Fibroblast of villous mesenchyme (primary cell): ENCODE measurements around the gene KLF17. TPM values are rescaled to one million over a fixed set of nuclear protein-coding genes. Genes with fewer than 3 reads are reported as not detected.
"Not testable (repeated sequence)": the region's sequence is repeated elsewhere in the genome, so short reads cannot be mapped to it uniquely, and the experiment has no call there.

Source experiments
- DNase-seq: peaks from one replicate; pipeline ENCODE4 v3.0.0-alpha.2; 2010; ENCODE audit warnings: low read depth
- H3K4me3 ChIP-seq: 2 replicates; pipeline ENCODE4 v1.5.1; 2011; ENCODE audit warnings: low read depth, mild to moderate bottlenecking, low read length
- total RNA-seq: library from RNA; depleted of rRNA; stranded (reverse); fragments of >200 nt; gene quantifications from 2 replicates; pipeline ENCODE4 v1.2.3, GENCODE V29; 2012
- TF ChIP-seq, protein P1 (sequence below): IDR thresholded peaks from 2 replicates; pipeline ENCODE4 v1.5.1; 2012; ENCODE audit warnings: low read depth, mild to moderate bottlenecking, low read length; ENCODE audit not compliant: insufficient read depth

Gene KLF17
- total RNA-seq, 1 donor: under 0.01 TPM

- no peak for DNase-seq
- H3K4me3 ChIP-seq: no peak overlapping the region
- TF ChIP-seq, protein P1, sequence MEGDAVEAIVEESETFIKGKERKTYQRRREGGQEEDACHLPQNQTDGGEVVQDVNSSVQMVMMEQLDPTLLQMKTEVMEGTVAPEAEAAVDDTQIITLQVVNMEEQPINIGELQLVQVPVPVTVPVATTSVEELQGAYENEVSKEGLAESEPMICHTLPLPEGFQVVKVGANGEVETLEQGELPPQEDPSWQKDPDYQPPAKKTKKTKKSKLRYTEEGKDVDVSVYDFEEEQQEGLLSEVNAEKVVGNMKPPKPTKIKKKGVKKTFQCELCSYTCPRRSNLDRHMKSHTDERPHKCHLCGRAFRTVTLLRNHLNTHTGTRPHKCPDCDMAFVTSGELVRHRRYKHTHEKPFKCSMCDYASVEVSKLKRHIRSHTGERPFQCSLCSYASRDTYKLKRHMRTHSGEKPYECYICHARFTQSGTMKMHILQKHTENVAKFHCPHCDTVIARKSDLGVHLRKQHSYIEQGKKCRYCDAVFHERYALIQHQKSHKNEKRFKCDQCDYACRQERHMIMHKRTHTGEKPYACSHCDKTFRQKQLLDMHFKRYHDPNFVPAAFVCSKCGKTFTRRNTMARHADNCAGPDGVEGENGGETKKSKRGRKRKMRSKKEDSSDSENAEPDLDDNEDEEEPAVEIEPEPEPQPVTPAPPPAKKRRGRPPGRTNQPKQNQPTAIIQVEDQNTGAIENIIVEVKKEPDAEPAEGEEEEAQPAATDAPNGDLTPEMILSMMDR: no peak
These were observed 19.6 kb downstream of the KLF17 start for GRCh38 chr1:44138239-44138638.

DNA sequence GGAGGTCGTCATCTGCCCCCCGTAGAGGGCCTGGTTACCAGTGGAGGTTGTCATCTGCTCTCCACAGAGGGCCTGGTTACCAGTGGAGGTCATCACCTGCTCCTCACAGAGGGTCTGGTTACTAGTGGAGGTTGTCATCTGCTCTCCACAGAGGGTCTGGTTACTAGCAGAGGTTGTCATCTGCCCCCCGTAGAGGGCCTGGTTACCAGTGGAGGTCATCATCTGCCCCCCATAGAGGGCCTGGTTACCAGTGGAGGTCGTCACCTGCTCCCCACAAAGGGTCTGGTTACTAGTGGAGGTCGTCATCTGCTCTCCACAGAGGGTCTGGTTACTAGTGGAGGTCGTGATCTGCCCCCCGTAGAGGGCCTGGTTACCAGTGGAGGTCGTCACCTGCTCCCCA, 20.9 kb downstream of the KLF17 start:
- not testable (repeated sequence) for DNase-seq

GRCh38 chr1:44141531-44141930, 22.9 kb downstream of the KLF17 start, which contains the start of gene KLF18:
Gene KLF18, minus strand, starts transcription at chr1:44141631. Its CDS starts 0 bp downstream, at chr1:44141631.
- DNase-seq: no peak
- TF ChIP-seq, protein P1: no peak
- no peak within 1 kb of the TSS for H3K4me3 ChIP-seq

More for the DNA sequence above, 20.9 kb downstream of the KLF17 start:
- H3K4me3 ChIP-seq: not testable (repeated sequence)

DNA sequence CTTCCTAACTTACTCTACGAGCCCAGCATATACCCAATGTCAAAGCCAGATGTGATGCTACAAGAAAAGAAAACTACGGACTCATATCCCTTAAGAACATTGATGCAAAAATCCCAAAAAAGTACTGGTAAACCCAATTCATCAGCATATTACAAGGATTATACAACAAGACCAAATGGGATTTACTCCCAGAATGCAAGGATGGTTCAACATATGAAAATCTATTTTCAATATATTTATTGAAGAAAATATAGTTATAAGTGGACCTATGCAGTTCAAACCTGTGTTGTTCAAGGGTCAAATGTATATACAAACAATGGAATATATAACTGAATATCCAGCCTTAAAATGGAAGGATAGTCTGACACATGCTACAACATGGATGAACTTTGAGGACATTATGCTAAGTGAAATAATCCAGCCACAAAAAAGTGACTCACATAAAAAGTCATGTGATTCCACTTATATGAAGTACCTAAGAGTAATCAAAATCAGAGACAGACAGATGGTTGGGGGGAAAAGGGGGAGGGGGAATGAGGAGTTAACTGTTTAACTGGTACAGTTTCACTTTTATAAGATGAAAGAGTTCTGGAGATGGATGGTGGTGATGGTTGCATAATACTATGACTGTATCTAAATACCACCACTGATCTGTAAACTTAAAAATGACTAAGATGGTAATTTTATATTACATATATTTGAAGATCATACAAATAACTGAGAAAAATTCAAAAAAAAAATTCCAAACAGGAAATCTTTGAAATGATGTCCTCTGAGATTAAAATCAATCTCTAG, 26.5 kb downstream of the KLF17 start:
- TF ChIP-seq, protein P1: no peak
- DNase-seq: no peak
- no peak overlapping the region for H3K4me3 ChIP-seq

- TF ChIP-seq, protein P1: no peak
- DNase-seq: no peak
- no peak overlapping the region for H3K4me3 ChIP-seq
These were observed 28.1 kb downstream of the KLF17 start for GRCh38 chr1:44146536-44147361.

DNA sequence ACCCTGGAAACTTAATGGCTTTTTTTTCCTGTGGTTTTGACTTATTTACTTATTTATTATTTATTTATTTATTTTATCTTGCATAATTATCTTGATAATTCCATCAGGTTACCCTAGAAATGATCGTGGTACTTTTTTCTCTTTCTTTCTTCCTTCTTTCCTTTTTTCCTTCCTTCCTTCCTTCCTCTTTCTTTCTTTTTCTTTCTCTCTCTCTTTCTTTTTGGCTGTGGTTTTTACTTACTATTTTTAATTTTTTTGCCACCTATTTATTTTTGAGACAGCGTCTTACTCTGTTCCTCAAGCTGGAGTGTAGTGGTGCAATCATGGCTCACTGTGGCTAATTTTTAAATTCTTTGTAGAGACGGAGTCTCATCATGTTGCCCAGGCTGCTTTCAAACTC, 29.0 kb downstream of the KLF17 start:
- H3K4me3 ChIP-seq: no peak overlapping the region
- no peak for DNase-seq
- TF ChIP-seq, protein P1: no peak

DNA sequence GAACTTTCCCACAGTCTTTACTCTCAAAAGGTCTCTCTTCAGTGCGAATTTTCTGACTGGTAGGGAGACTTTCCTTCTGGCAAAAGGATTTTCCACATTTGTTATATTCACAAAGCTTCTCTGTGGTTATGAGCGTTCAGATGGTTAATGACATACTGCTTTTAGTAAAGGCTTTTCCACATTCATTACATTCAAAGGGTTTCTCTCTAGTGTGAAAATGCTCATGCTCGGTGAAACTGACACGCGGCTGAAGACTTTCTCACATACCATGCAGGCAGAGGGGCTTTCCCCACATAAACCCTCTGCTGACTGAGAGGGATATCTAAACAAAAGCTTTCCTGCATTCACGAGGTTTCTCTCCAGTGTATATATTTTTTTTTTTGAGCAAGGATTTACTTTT, 32.7 kb downstream of the KLF17 start:
- DNase-seq: no peak
- TF ChIP-seq, protein P1: no peak
- H3K4me3 ChIP-seq: no peak overlapping the region
